ENCODE results near the gene NCF2. TPM values are rescaled to one million over a fixed set of nuclear protein-coding genes. Genes with fewer than 3 reads are reported as not detected.

The NCF2 gene
- total and polyA plus RNA-seq, 12 donors = 2.3 to 22.7 (median 13.9) TPM

DNA sequence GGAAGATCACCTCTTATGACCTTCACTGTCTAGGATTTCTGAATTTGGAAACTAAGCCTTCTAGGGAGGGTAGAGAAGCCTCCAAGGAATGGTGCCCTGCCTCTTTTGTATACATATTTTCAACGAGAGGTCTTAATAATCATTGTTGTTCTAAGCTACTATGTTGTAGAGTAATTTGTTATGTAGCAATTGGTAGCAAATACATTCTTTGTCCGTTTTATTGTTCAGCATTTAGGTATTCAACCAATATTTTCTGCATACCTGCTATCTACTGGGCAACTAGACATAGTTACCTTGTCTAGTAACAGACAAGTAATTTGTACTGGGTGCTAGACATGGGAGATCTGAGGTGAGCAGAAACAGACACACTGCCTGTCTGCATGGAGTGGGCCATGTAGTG, 20.8 kb upstream of the NCF2 start:
- DNase-seq = no peak
- 29 to 81% (median 54%) methylated on average over 2 of the region's 2 CpGs for WGBS, 4 donors
- intact Hi-C loops (cut with DNase I) = no loop called here

DNA sequence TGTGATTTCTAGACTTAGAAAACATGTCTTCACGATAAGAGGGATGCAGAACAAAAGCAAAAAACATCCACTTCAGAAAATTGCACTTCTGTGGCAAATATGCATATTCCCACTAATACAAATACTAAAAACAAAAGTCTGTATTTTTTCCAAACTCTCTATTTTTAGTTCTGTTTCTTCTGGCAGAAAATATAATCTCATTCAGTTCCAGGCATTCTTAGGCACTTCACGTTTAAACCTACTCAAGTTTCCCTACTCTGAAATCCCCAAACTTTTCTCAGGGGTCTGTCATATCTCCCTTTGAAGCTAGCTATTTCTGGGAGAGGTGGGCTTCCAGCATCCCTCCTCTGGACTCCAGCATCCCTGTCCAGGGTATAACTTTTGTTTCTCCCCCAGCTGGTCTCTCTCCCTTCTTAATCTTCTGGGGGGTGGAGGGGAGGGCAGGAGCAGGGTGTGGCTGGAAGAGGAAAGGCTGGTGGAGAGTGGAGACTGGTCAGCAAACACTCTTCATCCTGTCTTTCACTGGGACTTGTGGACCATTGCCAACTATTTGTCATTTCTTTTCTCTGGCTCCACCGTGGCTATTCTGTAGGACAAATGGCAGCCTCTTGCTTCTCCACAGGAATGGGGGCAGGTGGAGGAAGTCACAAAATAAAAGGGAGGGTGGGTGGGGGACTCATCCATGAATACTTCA, 19.6 kb upstream of the NCF2 start:
- Histone ChIP-seq H3K27me3 (no peaks in the 10 kb centered on the region), H3K36me3 (replicated peaks in 1 of 2) (no peaks in the 10 kb centered on the region), H3K9me3 (replicated peaks in 1 of 3) (no peaks in the 10 kb centered on the region), H3K4me1 (replicated peaks in 1 of 2) (peaks cover 0 to 5% of the 10 kb centered on the region in 2 donors), H3K4me3 (no peak overlapping the region), H3K27ac (peak overlapping the region in 3 of 5 donors; percentile 1 to 49 (median 5))
- TF ChIP-seq POLR2A (IDR thresholded peaks at IDR 0.05) = no peak
- TF ChIP-seq, protein P1, sequence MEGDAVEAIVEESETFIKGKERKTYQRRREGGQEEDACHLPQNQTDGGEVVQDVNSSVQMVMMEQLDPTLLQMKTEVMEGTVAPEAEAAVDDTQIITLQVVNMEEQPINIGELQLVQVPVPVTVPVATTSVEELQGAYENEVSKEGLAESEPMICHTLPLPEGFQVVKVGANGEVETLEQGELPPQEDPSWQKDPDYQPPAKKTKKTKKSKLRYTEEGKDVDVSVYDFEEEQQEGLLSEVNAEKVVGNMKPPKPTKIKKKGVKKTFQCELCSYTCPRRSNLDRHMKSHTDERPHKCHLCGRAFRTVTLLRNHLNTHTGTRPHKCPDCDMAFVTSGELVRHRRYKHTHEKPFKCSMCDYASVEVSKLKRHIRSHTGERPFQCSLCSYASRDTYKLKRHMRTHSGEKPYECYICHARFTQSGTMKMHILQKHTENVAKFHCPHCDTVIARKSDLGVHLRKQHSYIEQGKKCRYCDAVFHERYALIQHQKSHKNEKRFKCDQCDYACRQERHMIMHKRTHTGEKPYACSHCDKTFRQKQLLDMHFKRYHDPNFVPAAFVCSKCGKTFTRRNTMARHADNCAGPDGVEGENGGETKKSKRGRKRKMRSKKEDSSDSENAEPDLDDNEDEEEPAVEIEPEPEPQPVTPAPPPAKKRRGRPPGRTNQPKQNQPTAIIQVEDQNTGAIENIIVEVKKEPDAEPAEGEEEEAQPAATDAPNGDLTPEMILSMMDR (IDR thresholded peaks at IDR 0.05) = no peak
- intact Hi-C loops (cut with DNase I) = no loop called here
- 31 to 35% (median 33%) methylated on average over 3 of the region's 3 CpGs for WGBS, 4 donors
- DNase-seq = no peak

More for the DNA sequence above, 20.8 kb upstream of the NCF2 start:
- H3K27me3 ChIP-seq = no peaks in the 10 kb centered on the region
- no peak overlapping the region for H3K27ac ChIP-seq
- peaks cover 0 to 5% of the 10 kb centered on the region in 2 donors for H3K4me1 ChIP-seq (replicated peaks in 1 of 2)
- TF ChIP-seq POLR2A (IDR thresholded peaks at IDR 0.05) = no peak
- TF ChIP-seq, protein P1 (IDR thresholded peaks at IDR 0.05) = no peak
- H3K9me3 ChIP-seq (replicated peaks in 1 of 3) = no peaks in the 10 kb centered on the region
- H3K36me3 ChIP-seq (replicated peaks in 1 of 2) = no peaks in the 10 kb centered on the region
- no peak overlapping the region for H3K4me3 ChIP-seq

DNA sequence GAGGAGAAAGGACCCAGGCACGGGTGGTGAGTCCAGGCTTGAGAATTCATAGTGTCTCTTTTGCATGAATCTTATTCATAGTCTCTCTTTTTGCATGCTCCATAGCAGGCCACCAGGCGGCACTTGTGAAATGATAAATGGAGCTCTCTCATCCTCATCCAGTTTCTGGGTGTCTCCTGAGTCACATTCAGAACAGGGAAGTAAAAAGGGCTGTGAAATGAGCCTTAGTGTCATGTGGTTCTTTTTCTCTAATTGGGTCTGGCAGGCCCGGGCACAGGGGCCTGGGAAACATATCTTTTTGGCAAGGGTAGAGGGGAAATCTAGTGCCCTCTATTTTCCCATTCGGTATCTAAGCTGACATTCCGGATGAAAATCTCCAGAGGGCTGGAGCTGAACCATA, 19.1 kb upstream of the NCF2 start:
- peak overlapping the region in 2 of 5 donors; percentile 1 to 49 for H3K27ac ChIP-seq

DNA sequence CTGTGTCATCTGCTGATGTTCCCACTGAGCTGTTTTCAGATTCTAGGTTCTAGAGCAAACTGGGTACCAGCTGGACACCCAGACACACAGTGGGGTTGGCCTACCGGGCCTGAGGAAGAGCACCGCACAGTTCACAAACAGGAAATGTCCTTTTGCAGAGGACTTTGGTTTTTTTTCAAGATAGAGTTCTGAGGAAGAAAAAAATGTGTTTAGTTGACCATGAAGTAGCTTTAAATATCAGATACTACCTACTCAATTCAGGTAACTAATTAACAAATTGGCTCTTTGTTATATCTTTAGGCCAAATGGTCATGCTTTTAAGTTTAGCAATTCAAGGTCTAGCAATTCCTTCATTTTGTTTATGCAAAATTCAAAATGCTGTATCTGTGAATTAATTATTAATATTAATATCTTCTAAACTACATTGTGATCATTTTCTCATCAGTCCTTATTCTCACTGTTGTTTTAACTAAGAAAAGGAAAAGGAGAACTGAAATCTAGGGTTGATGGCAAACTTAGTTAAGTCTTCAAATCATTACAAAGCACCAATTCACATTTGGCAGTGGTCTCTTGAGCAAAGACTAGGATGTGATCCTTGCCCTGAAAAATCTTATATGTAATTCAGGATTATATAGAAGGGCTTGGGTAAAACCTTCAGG, 17.2 kb upstream of the NCF2 start:
- H3K4me3 ChIP-seq = no peak overlapping the region
- no peaks in the 10 kb centered on the region for H3K9me3 ChIP-seq (replicated peaks in 1 of 3)
- H3K27ac ChIP-seq = no peak overlapping the region
- 46 to 62% (median 53%) methylated on average over 2 of the region's 2 CpGs for WGBS, 4 donors
- no peaks in the 10 kb centered on the region for H3K27me3 ChIP-seq
- intact Hi-C loops (cut with DNase I) = no loop called here
- no peak for DNase-seq
- no peaks in the 10 kb centered on the region for H3K36me3 ChIP-seq (replicated peaks in 1 of 2)
- TF ChIP-seq, protein P1 (IDR thresholded peaks at IDR 0.05) = no peak
- no peak for TF ChIP-seq POLR2A (IDR thresholded peaks at IDR 0.05)
- peaks cover 0 to 5% of the 10 kb centered on the region in 2 donors for H3K4me1 ChIP-seq (replicated peaks in 1 of 2)

More for the DNA sequence above, 19.1 kb upstream of the NCF2 start:
- Histone ChIP-seq H3K9me3 (replicated peaks in 1 of 3) (no peaks in the 10 kb centered on the region), H3K36me3 (replicated peaks in 1 of 2) (no peaks in the 10 kb centered on the region), H3K4me1 (replicated peaks in 1 of 2) (peaks cover 0 to 5% of the 10 kb centered on the region in 2 donors), H3K27me3 (no peaks in the 10 kb centered on the region), H3K4me3 (no peak overlapping the region)
- 31 to 58% (median 45%) methylated on average over 5 of the region's 5 CpGs for WGBS, 4 donors
- peak in 6 of 7 donors; percentile 31 to 86 (median 52) for DNase-seq
- intact Hi-C loops (cut with DNase I) = no loop called here
- TF ChIP-seq, protein P1 (IDR thresholded peaks at IDR 0.05) = peak; percentile 13 to 64 (median 45)
- TF ChIP-seq POLR2A (IDR thresholded peaks at IDR 0.05) = no peak
